ENCODE results near the gene FSD2.
A peak's percentile ranks its signal among the peaks of the same experiment; 100 is the strongest.
"Not testable (repeated sequence)": the region's sequence is repeated elsewhere in the genome, so short reads cannot be mapped to it uniquely, and the experiment has no call there.

The FSD2 gene

DNA sequence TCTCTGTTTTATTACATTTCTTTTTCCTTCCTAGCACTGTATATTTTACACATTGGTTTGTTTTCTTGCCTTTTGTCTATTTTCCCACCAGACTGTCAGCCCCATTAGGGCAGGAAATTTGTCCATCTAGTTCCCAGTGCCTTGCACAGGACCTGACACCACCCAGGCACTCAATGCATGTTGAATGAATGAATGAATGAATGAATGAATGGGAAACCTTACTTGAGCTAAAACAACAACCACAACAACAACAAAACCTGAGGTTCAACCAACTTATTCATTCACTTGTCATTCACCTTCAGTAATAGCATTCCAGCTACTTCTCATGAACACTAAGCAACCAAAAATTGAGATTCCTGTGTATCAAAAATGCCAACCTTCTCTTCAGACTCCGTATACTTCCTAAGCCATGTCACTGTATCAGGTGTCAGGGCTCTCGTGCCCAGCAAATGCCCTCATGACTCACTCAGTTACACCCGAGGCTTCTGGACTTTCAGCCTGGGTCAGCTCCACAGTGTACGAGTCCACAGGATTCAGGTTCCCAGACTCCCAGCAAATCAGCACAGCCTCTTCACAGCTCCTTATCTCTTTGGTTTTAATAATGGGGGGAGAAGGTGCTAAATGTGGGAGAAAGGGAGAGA, 37.3 kb downstream of the FSD2 start:
- H4K20me1 ChIP-seq, result peaks cover 0 to 15% (median 0%) of the 10 kb centered on the region in 11 experiments; a peak in 7 of 22 replicates
- H3K4me1 ChIP-seq, result no peaks in the 10 kb centered on the region
- no peak overlapping the region for H3K27ac ChIP-seq
- peaks cover 21 to 44% (median 30%) of the 10 kb centered on the region in 11 experiments; a peak in 20 of 22 replicates for H3K36me3 ChIP-seq
- H3K9ac ChIP-seq, result no peak overlapping the region
- H3K9me3 ChIP-seq (replicated peaks in 1 of 11), result peaks cover 0 to 5% (median 0%) of the 10 kb centered on the region in 11 experiments; a peak in 2 of 22 replicates
- TF ChIP-seq Cebpa-rat (IDR thresholded peaks at IDR 0.05), result no peak
- H3K27me3 ChIP-seq, result no peaks in the 10 kb centered on the region
- H3K4me2 ChIP-seq, result no peak overlapping the region
- H3K4me3 ChIP-seq, result no peak overlapping the region

DNA sequence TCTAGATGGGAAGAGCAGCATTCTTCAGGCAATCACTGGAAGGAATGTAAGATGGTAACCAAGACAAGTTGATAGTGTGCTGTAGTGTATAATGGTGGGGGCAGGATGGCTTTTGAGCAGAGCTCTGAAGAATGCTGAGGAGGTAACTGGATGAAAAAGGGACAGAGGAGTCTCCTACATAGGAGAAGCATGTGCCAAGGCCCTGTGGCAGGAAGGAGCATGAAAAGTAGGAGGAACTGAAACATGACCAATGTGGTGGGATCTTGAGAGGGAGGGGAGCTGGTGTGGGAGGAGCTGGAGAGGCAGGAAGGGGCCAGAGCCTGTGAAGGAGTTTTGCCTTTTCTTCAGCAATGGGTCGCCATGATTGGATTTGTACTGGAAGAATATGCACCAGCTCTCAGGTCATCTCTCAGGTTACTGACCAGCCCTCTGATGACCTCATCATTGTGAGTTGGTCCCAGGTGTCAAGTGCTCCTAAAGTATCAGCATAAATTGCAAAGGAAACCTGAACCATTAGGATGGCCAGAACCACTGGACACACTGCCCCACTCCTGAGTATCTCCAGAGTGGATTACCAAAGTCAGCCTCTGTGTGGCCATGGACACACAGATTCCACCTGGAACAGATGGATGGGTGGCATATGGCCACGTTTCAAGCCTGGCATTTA, 38.6 kb downstream of the FSD2 start:
- H4K20me1 ChIP-seq, result peaks cover 0 to 28% (median 2%) of the 10 kb centered on the region in 11 experiments; a peak in 7 of 22 replicates
- H3K4me1 ChIP-seq, result no peaks in the 10 kb centered on the region
- H3K9ac ChIP-seq, result no peak overlapping the region
- peaks cover 0 to 5% (median 0%) of the 10 kb centered on the region in 11 experiments; a peak in 2 of 22 replicates for H3K9me3 ChIP-seq (replicated peaks in 1 of 11)
- no peaks in the 10 kb centered on the region for H3K27me3 ChIP-seq
- H3K36me3 ChIP-seq, result peaks cover 25 to 55% (median 41%) of the 10 kb centered on the region in 11 experiments; a peak in 21 of 22 replicates
- no peak overlapping the region for H3K4me3 ChIP-seq
- no peak overlapping the region for H3K4me2 ChIP-seq
- H3K27ac ChIP-seq, result no peak overlapping the region
- TF ChIP-seq Cebpa-rat (IDR thresholded peaks at IDR 0.05), result no peak

DNA sequence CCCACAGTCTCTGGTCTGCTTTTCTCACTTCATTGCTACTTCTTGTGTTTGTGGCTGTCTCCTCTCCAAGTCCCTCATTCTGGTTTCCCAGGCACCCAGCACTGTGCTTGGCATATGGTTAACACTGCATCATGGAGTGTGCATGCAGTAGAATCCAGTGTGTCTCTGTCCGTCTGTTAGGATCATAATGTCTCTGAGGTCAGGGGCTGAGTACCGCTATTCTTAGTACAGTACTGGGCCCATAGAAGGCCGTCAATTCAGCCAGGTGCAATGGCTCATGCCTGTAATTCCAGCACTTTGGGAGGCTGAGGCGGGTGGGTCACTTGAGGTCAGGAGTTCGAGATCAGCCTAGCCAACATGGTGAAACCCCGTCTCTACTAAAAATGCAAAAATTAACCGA, 39.7 kb downstream of the FSD2 start:
- H3K4me2 ChIP-seq; H3K27ac ChIP-seq; H3K4me3 ChIP-seq; H3K9me3 ChIP-seq (replicated peaks in 1 of 11); H3K4me1 ChIP-seq; H3K27me3 ChIP-seq; H3K9ac ChIP-seq: not testable (repeated sequence)
- Histone ChIP-seq H4K20me1 (peaks cover 0 to 39% (median 8%) of the 10 kb centered on the region in 11 experiments; a peak in 10 of 22 replicates), H3K36me3 (peaks cover 36 to 64% (median 52%) of the 10 kb centered on the region in 11 experiments; a peak in 21 of 22 replicates)

DNA sequence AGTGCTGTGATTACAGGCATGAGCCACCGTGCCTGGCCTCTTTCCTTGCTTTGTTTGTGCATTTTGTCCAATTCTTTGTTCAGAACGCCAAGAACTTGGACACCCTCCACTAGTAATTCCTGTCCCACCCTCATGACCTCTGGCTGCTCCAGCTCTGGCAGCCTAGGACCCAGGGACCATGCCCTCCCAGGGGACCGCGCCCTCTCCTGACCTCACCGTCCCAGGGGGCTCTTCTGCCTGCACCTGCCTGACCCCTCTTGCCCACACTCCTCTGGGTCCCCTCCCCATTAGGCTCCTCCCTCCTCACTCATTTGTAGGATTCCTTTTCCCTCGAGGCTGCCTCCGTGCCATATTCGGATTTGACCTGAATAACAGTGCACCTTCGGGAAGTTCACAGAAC, 41.1 kb downstream of the FSD2 start:
- no peak overlapping the region for H3K4me2 ChIP-seq
- no peak overlapping the region for H3K27ac ChIP-seq
- H4K20me1 ChIP-seq, result peaks cover 0 to 53% (median 13%) of the 10 kb centered on the region in 11 experiments; a peak in 13 of 22 replicates
- H3K9me3 ChIP-seq (replicated peaks in 1 of 11), result peaks cover 0 to 5% (median 0%) of the 10 kb centered on the region in 11 experiments; a peak in 2 of 22 replicates
- H3K4me3 ChIP-seq, result no peak overlapping the region
- no peaks in the 10 kb centered on the region for H3K4me1 ChIP-seq
- no peaks in the 10 kb centered on the region for H3K27me3 ChIP-seq
- no peak for TF ChIP-seq Cebpa-rat (IDR thresholded peaks at IDR 0.05)
- no peak overlapping the region for H3K9ac ChIP-seq
- H3K36me3 ChIP-seq, result peaks cover 50 to 79% (median 65%) of the 10 kb centered on the region in 11 experiments

DNA sequence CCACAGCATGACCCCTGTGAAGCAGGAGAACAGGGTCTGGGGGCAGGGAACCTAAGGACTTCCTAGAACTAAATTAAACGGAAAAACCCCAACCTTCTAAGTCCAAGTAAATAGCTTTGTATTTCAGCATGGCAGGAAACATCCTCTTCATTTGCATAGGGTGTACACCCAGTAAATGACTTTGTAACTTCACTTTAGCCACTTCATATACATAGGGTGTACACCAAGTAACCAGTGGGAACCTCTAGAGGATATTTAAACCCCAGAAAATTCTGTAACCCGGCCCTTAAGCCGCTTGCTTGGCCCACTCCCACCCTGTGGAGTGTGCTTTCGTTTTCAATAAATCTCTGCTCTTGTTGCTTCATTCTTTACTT, 41.8 kb downstream of the FSD2 start:
- Histone ChIP-seq H3K4me2 (no peak overlapping the region), H3K9ac (no peak overlapping the region), H3K9me3 (replicated peaks in 1 of 11) (peaks cover 0 to 5% (median 0%) of the 10 kb centered on the region in 11 experiments; a peak in 2 of 22 replicates), H3K27ac (no peak overlapping the region), H3K4me3 (no peak overlapping the region), H3K4me1 (no peaks in the 10 kb centered on the region), H3K27me3 (no peaks in the 10 kb centered on the region), H4K20me1 (peaks cover 0 to 59% (median 14%) of the 10 kb centered on the region in 11 experiments; a peak in 15 of 22 replicates), H3K36me3 (peaks cover 54 to 84% (median 71%) of the 10 kb centered on the region in 11 experiments)
- no peak for TF ChIP-seq Cebpa-rat (IDR thresholded peaks at IDR 0.05)

DNA sequence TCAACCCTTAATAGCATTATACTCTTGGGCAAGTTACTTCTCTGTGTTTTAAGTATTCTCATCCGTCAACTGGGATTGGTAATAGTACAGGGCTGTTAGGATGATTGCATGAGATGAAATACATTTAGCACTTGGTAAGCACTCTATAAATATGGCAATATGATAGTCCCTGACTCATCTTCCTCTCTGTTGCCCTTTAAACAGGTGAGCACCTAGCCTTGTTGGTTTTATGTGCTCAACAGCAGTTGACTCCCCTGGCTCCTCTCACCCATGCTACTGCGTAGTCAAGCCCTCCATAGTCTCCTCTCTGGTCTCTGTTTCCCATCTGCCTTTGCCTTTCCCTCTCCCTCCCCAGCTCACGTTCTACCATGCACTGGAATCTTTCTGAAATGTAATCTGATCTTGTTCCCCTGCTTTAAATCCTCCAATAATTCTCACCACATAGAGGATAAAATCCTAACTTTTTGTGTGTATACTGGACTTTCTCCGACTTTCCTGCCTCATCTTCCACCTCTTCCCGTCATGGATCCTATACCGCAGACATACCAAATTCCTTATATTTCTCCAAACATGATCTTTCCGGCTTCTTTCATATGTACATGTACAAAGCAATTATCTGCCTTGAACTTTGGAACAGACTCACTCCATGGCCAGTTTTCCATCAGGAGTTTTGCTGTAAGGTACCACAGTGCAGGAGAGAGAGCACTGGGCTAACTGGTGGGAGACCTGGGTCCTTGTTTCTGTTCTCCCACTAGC, 42.3 kb downstream of the FSD2 start:
- Histone ChIP-seq H3K36me3 (peaks cover 60 to 89% (median 77%) of the 10 kb centered on the region in 11 experiments), H3K4me3 (no peak overlapping the region), H3K4me1 (no peaks in the 10 kb centered on the region), H3K4me2 (no peak overlapping the region), H4K20me1 (peaks cover 0 to 65% (median 20%) of the 10 kb centered on the region in 11 experiments; a peak in 16 of 22 replicates), H3K27me3 (no peaks in the 10 kb centered on the region), H3K9me3 (replicated peaks in 1 of 11) (peaks cover 0 to 5% (median 0%) of the 10 kb centered on the region in 11 experiments; a peak in 2 of 22 replicates), H3K27ac (no peak overlapping the region), H3K9ac (no peak overlapping the region)
- TF ChIP-seq Cebpa-rat (IDR thresholded peaks at IDR 0.05), result no peak

DNA sequence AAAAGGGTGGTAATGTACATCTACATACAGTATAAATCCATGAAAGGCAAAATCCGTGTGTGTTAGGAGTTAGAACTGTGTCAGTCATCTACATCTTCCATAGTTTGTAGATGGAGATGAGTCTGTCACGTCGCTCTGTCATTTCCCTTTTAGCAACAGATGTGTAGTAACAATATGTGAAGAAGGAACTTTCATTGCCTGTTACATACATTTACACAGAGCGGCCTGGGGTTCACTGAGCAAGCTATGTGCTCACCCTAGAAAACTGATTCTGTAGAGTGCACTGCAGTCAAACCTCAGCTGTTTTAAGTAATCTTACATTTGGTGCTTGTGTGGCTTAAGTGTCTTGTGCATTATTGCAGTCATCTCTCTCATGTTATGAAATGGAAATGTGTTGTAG, 54.6 kb downstream of the FSD2 start:
- Histone ChIP-seq H3K4me2 (peak overlapping the region; percentile 73 to 95 (median 89)), H3K4me3 (peak overlapping the region; percentile 76 to 89 (median 86)), H3K36me3 (peaks cover 40 to 47% (median 46%) of the 10 kb centered on the region in 11 experiments), H4K20me1 (peaks cover 9 to 55% (median 45%) of the 10 kb centered on the region in 11 experiments; a peak in 19 of 22 replicates), H3K9me3 (replicated peaks in 1 of 11) (no peaks in the 10 kb centered on the region), H3K9ac (peak overlapping the region; percentile 82 to 91 (median 84)), H3K27me3 (no peaks in the 10 kb centered on the region), H3K27ac (peak overlapping the region; percentile 77 to 88 (median 81); a peak in 21 of 22 replicates), H3K4me1 (peaks cover 26 to 35% (median 31%) of the 10 kb centered on the region in 10 experiments)
- no peak for TF ChIP-seq Cebpa-rat (IDR thresholded peaks at IDR 0.05)

DNA sequence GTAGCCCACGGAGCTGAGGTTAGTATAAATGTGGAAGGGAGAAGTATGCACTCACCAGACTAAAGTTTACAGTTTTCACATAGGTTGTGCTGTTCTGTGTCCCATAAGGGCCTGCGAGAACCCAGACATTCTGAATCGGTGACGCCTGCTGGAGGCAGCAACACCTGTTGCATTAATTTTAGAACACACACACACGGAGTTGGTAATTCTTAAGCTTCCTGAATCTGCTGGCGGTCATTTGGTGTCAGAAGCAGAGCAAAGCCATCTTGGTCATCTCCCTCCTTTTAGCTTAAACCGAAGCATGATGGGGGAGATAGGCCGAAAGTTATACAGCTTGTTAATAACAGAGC, 55.1 kb downstream of the FSD2 start:
- TF ChIP-seq Cebpa-rat (IDR thresholded peaks at IDR 0.05), result no peak
- Histone ChIP-seq H3K4me2 (peak overlapping the region; percentile 73 to 95 (median 89)), H3K27ac (peak overlapping the region; percentile 77 to 88 (median 81)), H3K27me3 (no peaks in the 10 kb centered on the region), H3K36me3 (peaks cover 35 to 42% (median 41%) of the 10 kb centered on the region in 11 experiments), H3K4me3 (peak overlapping the region; percentile 76 to 89 (median 86)), H3K9ac (peak overlapping the region; percentile 82 to 91 (median 84)), H3K4me1 (peaks cover 26 to 35% (median 31%) of the 10 kb centered on the region in 10 experiments), H3K9me3 (replicated peaks in 1 of 11) (no peaks in the 10 kb centered on the region), H4K20me1 (peaks cover 4 to 50% (median 40%) of the 10 kb centered on the region in 11 experiments; a peak in 18 of 22 replicates)
